Neural cell (in vitro differentiated cells): ENCODE results near the gene AATK.

Experiments used
- CTCF ChIP-seq: fragments of 450-650 bp; IDR thresholded peaks from 2 replicates; pipeline ENCODE4 v1.5.1; 2014; ENCODE audit warnings: antibody characterized with exemption, mild to moderate bottlenecking, moderate library complexity; ENCODE audit not compliant: poor library complexity, severe bottlenecking
- EP300 ChIP-seq: fragments of 450-650 bp; conservative IDR thresholded peaks from 2 replicates; pipeline ENCODE4 v1.6.1; 2014; ENCODE audit warnings: antibody characterized with exemption, mild to moderate bottlenecking, moderate library complexity; ENCODE audit not compliant: poor library complexity, severe bottlenecking
- EZH2 ChIP-seq: fragments of 200-600, 300-800 bp; shearing (Covaris generic), sonication (generic); IDR thresholded peaks from 2 replicates; pipeline ENCODE4 v1.6.1; 2014; ENCODE audit warnings: antibody characterized with exemption, low read length, borderline replicate concordance, mild to moderate bottlenecking; ENCODE audit not compliant: insufficient read depth, poor library complexity, severe bottlenecking
- MXI1 ChIP-seq: fragments of 450-650 bp; conservative IDR thresholded peaks from 2 replicates; pipeline ENCODE4 v1.6.1; 2014; ENCODE audit warnings: antibody characterized with exemption, mild to moderate bottlenecking; ENCODE audit not compliant: poor library complexity, severe bottlenecking
- POLR2AphosphoS5 ChIP-seq: IDR thresholded peaks from 2 replicates; pipeline ENCODE4 v1.6.1; 2012
- REST ChIP-seq: IDR thresholded peaks from 2 replicates; pipeline ENCODE4 v1.6.1; 2012; ENCODE audit warnings: borderline replicate concordance
- SMC3 ChIP-seq: fragments of 450-650 bp; conservative IDR thresholded peaks from 2 replicates; pipeline ENCODE4 v1.6.1; 2014; ENCODE audit warnings: antibody characterized with exemption, mild to moderate bottlenecking, moderate library complexity; ENCODE audit not compliant: poor library complexity
- TAF1 ChIP-seq: IDR thresholded peaks from 2 replicates; pipeline ENCODE4 v1.6.1; 2012; ENCODE audit warnings: low read depth

GRCh38 chr17:81128338-81128737 is 37.7 kb downstream of the AATK start:
- TF ChIP-seq CTCF = no peak
- no peak for TF ChIP-seq SMC3
- no peak for TF ChIP-seq MXI1
- TF ChIP-seq TAF1 = no peak
- no peak for TF ChIP-seq REST
- TF ChIP-seq EP300 = no peak
- no peak for TF ChIP-seq EZH2
- TF ChIP-seq POLR2AphosphoS5 = no peak
